ENCODE results near the gene FAM228B.

DNA sequence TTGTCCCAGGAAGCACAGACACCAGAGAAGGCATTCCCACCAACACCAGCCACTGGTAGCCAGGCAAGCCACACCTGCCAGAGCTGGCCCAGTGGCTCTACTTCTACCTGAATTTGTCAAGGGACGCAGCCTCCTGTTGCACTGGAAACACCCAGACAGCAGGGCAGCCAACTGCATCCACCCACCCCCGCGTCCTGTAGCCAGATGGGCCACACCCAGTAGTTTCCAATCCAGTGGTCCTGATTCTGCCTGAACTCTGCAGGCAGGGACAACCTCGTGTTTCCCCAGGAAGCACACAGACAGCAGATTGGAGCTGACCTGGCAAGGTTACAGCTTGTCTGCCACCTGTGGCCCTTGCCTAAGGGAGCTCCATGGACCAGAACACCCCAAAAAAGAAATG is 18.4 kb upstream of the FAM228B start:
- TF ChIP-seq, protein P1, sequence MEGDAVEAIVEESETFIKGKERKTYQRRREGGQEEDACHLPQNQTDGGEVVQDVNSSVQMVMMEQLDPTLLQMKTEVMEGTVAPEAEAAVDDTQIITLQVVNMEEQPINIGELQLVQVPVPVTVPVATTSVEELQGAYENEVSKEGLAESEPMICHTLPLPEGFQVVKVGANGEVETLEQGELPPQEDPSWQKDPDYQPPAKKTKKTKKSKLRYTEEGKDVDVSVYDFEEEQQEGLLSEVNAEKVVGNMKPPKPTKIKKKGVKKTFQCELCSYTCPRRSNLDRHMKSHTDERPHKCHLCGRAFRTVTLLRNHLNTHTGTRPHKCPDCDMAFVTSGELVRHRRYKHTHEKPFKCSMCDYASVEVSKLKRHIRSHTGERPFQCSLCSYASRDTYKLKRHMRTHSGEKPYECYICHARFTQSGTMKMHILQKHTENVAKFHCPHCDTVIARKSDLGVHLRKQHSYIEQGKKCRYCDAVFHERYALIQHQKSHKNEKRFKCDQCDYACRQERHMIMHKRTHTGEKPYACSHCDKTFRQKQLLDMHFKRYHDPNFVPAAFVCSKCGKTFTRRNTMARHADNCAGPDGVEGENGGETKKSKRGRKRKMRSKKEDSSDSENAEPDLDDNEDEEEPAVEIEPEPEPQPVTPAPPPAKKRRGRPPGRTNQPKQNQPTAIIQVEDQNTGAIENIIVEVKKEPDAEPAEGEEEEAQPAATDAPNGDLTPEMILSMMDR (conservative IDR thresholded peaks at IDR 0.05; ENCODE audit: low read length) = no peak
- TF ChIP-seq EZH2phosphoT487 (IDR thresholded peaks at IDR 0.05; ENCODE audit: borderline replicate concordance) = no peak

Measured in Loucy (cell line).